A673 (cell line): Measurements from ENCODE around the gene UTRN.

Source experiments
- EZH2 ChIP-seq: fragments of 200-600 bp; sonication (generic); IDR thresholded peaks from 2 replicates; pipeline ENCODE4 v1.6.1; 2017; ENCODE audit warnings: borderline replicate concordance, low read depth, mild to moderate bottlenecking, mixed read lengths, antibody characterized with exemption, low read length; ENCODE audit not compliant: poor library complexity, severe bottlenecking
- TF ChIP-seq, protein P1 (sequence below): fragments of 300-800, 200-600 bp; sonication (generic); conservative IDR thresholded peaks from 2 replicates; pipeline ENCODE4 v1.5.1; 2017; ENCODE audit warnings: low read depth, mild to moderate bottlenecking, antibody characterized with exemption, low read length, moderate library complexity, mixed read lengths

GRCh38 chr6:144326393-144326792 is 41.3 kb downstream of the UTRN start:
- TF ChIP-seq, protein P1, sequence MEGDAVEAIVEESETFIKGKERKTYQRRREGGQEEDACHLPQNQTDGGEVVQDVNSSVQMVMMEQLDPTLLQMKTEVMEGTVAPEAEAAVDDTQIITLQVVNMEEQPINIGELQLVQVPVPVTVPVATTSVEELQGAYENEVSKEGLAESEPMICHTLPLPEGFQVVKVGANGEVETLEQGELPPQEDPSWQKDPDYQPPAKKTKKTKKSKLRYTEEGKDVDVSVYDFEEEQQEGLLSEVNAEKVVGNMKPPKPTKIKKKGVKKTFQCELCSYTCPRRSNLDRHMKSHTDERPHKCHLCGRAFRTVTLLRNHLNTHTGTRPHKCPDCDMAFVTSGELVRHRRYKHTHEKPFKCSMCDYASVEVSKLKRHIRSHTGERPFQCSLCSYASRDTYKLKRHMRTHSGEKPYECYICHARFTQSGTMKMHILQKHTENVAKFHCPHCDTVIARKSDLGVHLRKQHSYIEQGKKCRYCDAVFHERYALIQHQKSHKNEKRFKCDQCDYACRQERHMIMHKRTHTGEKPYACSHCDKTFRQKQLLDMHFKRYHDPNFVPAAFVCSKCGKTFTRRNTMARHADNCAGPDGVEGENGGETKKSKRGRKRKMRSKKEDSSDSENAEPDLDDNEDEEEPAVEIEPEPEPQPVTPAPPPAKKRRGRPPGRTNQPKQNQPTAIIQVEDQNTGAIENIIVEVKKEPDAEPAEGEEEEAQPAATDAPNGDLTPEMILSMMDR = no peak
- no peak for TF ChIP-seq EZH2
